Measurements from ENCODE around the gene METAP1D.

GRCh38 chr2:172084395-172084644 is 84.6 kb downstream of the METAP1D start:
- TF ChIP-seq, protein P1, sequence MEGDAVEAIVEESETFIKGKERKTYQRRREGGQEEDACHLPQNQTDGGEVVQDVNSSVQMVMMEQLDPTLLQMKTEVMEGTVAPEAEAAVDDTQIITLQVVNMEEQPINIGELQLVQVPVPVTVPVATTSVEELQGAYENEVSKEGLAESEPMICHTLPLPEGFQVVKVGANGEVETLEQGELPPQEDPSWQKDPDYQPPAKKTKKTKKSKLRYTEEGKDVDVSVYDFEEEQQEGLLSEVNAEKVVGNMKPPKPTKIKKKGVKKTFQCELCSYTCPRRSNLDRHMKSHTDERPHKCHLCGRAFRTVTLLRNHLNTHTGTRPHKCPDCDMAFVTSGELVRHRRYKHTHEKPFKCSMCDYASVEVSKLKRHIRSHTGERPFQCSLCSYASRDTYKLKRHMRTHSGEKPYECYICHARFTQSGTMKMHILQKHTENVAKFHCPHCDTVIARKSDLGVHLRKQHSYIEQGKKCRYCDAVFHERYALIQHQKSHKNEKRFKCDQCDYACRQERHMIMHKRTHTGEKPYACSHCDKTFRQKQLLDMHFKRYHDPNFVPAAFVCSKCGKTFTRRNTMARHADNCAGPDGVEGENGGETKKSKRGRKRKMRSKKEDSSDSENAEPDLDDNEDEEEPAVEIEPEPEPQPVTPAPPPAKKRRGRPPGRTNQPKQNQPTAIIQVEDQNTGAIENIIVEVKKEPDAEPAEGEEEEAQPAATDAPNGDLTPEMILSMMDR (IDR thresholded peaks at IDR 0.05) = no peak
- TF ChIP-seq POLR2A (IDR thresholded peaks at IDR 0.05) = no peak
